B cell (primary cell): ENCODE measurements around the gene SERPINE2. TPM values are rescaled to one million over a fixed set of nuclear protein-coding genes. Genes with fewer than 3 reads are reported as not detected.

Source experiments
- ATAC-seq: fragments of 200-7000 bp; cut with Tn5 transposase; one replicate; pipeline ENCODE4 v1.10.0; 2021; ENCODE audit warnings: low read depth, mild to moderate bottlenecking, moderate number of reproducible peaks, moderate library complexity
- CTCF ChIA-PET: fragments of 350-600 bp; sonication (Branson Sonifier 250); formaldehyde crosslinking; loops from one replicate; lab custom pipeline; 2021; ENCODE audit warnings: antibody characterized with exemption, inconsistent platforms; lab: Charles Lee
- POLR2A ChIA-PET: fragments of 350-600 bp; sonication (Branson Sonifier 250); formaldehyde crosslinking; loops from one replicate; lab custom pipeline; 2021; ENCODE audit warnings: antibody characterized with exemption; lab: Charles Lee
- DNase-seq: peaks from one replicate; pipeline ENCODE4 v3.0.0; 2013
- H2AFZ ChIP-seq: 2 replicates; pipeline ENCODE4 v1.6.1; 2012; ENCODE audit warnings: mild to moderate bottlenecking, low read depth, low read length; ENCODE audit not compliant: insufficient read depth, poor library complexity, severe bottlenecking
- H3K27ac ChIP-seq, 2 donors: 1 replicate in 1 of 2; 2 replicates in 1 of 2; pipeline ENCODE4 v1.5.1; 2012 to 2013; ENCODE audit warnings: low read length in 2 of 2, mild to moderate bottlenecking in 2 of 2, moderate library complexity in 1 of 2
- H3K27me3 ChIP-seq, 4 experiments: fragments of 200-600 bp in 1 of 4; sonication (generic) in 1 of 4; replicated peaks in 1 of 4; 1 replicate in 2 of 4; 2 replicates in 2 of 4; pipeline versions ENCODE4 v1.6.1 to v1.7.0; 2013 to 2016; ENCODE audit warnings: low read length in 3 of 4, mild to moderate bottlenecking in 2 of 4, mixed read lengths in 1 of 4, moderate library complexity in 1 of 4; ENCODE audit not compliant: insufficient read depth in 4 of 4, control insufficient read depth in 3 of 4; ENCODE audit errors: control extremely low read depth in 1 of 4
- H3K36me3 ChIP-seq, 2 experiments: replicated peaks in 1 of 2; 1 replicate in 1 of 2; 2 replicates in 1 of 2; pipeline versions ENCODE4 v1.6.1 to v1.7.1; 2013; ENCODE audit warnings: low read length in 1 of 2; ENCODE audit not compliant: insufficient read depth in 2 of 2, control insufficient read depth in 1 of 2; ENCODE audit errors: control extremely low read depth in 1 of 2, extremely low read depth in 1 of 2
- H3K4me1 ChIP-seq, 2 donors: fragments of 200-600 bp in 1 of 2; sonication (generic) in 1 of 2; 1 replicate in 1 of 2; 2 replicates in 1 of 2; pipeline versions ENCODE4 v1.5.1 to v1.6.1; 2013 to 2017; ENCODE audit warnings: low read length in 2 of 2; ENCODE audit not compliant: control insufficient read depth in 2 of 2, insufficient read depth in 2 of 2
- H3K4me2 ChIP-seq: replicated peaks from 2 replicates; pipeline ENCODE3; 2012; ENCODE audit warnings: mild to moderate bottlenecking, low read depth, low read length; ENCODE audit not compliant: poor library complexity, severe bottlenecking
- H3K4me3 ChIP-seq, 5 experiments: fragments of 200-600 bp in 1 of 5; sonication (generic) in 1 of 5; 1 replicate in 3 of 5; 2 replicates in 2 of 5; pipeline versions ENCODE4 v1.5.1 to v1.7.0; 2011 to 2016; ENCODE audit warnings: low read length in 4 of 5, mild to moderate bottlenecking in 4 of 5, low read depth in 2 of 5, control low read depth in 1 of 5, moderate library complexity in 1 of 5; ENCODE audit not compliant: insufficient read depth in 1 of 5; ENCODE audit errors: control extremely low read depth in 1 of 5, extremely low read depth in 1 of 5
- H3K79me2 ChIP-seq: fragments of 200-600 bp; sonication (generic); one replicate; pipeline ENCODE4 v1.6.0; 2016; ENCODE audit warnings: low read length; ENCODE audit not compliant: control insufficient read depth, insufficient read depth
- H3K9ac ChIP-seq: fragments of 200-600 bp; sonication (generic); 2 replicates; pipeline ENCODE4 v1.6.1; 2017; ENCODE audit warnings: mild to moderate bottlenecking, low read length, moderate library complexity
- H3K9me3 ChIP-seq, 3 donors: one replicate each; pipeline versions ENCODE4 v1.6.1 to v1.7.1; 2013; ENCODE audit warnings: low read length in 2 of 3; ENCODE audit not compliant: control insufficient read depth in 2 of 3, insufficient read depth in 1 of 3; ENCODE audit errors: control extremely low read depth in 1 of 3
- H4K20me1 ChIP-seq: 2 replicates; pipeline ENCODE4 v1.6.0; 2012; ENCODE audit warnings: mild to moderate bottlenecking, low read length; ENCODE audit not compliant: insufficient read depth, control insufficient read depth, poor library complexity, severe bottlenecking
- H3K27ac Mint-ChIP-seq: one replicate; pipeline ENCODE4 v1.8.0; 2021; ENCODE audit warnings: mixed read lengths
- H3K27me3 Mint-ChIP-seq: one replicate; pipeline ENCODE4 v1.8.0; 2021; ENCODE audit warnings: mixed read lengths
- H3K4me1 Mint-ChIP-seq: one replicate; pipeline ENCODE4 v1.8.0; 2021; ENCODE audit warnings: mixed read lengths
- H3K4me3 Mint-ChIP-seq: one replicate; pipeline ENCODE4 v1.8.0; 2021; ENCODE audit warnings: mixed read lengths
- H3K9me3 Mint-ChIP-seq: one replicate; pipeline ENCODE4 v1.8.0; 2022; ENCODE audit warnings: mixed read lengths; ENCODE audit not compliant: insufficient read depth
- EZH2 ChIP-seq: IDR thresholded peaks from 2 replicates; pipeline ENCODE4 v1.6.1; 2012; ENCODE audit warnings: borderline replicate concordance, low read depth, mild to moderate bottlenecking, moderate library complexity, low read length; ENCODE audit not compliant: insufficient read depth, poor library complexity, severe bottlenecking
- WGBS: methylation state at CpG from one replicate; pipeline ENCODE4 v1.1.5; 2013; ENCODE audit warnings: missing lambda C conversion rate; ENCODE audit not compliant: insufficient coverage; 5-methylcytosine and 5-hydroxymethylcytosine counted together
- intact Hi-C: fragments of 100-400 bp; cut with micrococcal nuclease; formaldehyde crosslinking; loops from one replicate; pipeline ENCODE4 v1.10.0; 2022
- polyA plus RNA-seq: library from polyadenylated mRNA; depleted of rRNA; stranded (reverse); fragments of >200 nt; gene quantifications from 2 replicates; pipeline ENCODE4 v1.2.3, GENCODE V29; 2012
- total RNA-seq, 2 donors: library from RNA; stranded (reverse); fragments of 120-200 nt in 1 of 2; gene quantifications; 1 replicate in 1 of 2; 2 replicates in 1 of 2; pipeline versions ENCODE4 v1.2.3 to v1.2.4, GENCODE V29; 2013 to 2022
- TF ChIP-seq, protein P1 (sequence below): fragments of 200-600 bp; IDR thresholded peaks from one replicate; pipeline ENCODE4 v1.8.0; 2022; ENCODE audit warnings: antibody characterized with exemption, mild to moderate bottlenecking

SERPINE2 gene
- total and polyA plus RNA-seq, 2 donors (not counting 1 experiment from before 2014, with no cell fraction given), result 0.45 to 1.8 TPM

DNA sequence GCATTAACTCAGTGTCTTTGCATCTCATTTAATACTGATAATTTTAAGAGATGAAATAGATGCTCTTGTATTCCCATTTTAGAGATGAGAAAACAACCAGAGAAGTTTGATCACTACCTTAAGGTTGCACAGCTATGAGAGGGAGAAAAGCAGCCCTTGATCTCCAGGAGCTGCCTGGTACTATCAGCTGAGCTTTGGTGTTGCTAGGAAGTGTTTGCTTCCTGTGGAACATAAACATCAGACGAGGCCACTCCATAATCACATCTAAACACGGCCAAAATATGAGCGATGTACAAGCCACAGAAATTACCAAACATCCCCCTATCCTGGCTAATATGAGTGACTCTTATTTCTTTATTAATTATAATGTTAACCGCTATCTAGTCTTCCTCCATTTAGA is 93.3 kb downstream of the SERPINE2 start:
- Mint-ChIP-seq H3K9me3 (no peaks in the 10 kb centered on the region), H3K27me3 (no peaks in the 10 kb centered on the region), H3K4me1 (peaks cover 52% of the 10 kb centered on the region), H3K27ac (peak overlapping the region; percentile 68), H3K4me3 (peak overlapping the region; percentile 94)
- Histone ChIP-seq H4K20me1 (no peaks in the 10 kb centered on the region), H3K9ac (peak overlapping the region; percentile 98), H3K4me3 (peak overlapping the region in 3 of 5 experiments; percentile 89 to 92 (median 91)), H3K4me1 (peaks cover 28 to 51% of the 10 kb centered on the region in 2 donors), H3K36me3 (no peaks in the 10 kb centered on the region), H3K27ac (peak overlapping the region in 1 of 2 donors; percentile 87), H3K79me2 (peaks cover 86% of the 10 kb centered on the region), H3K4me2 (peak overlapping the region; percentile 99), H2AFZ (peak overlapping the region; percentile 90), H3K9me3 (no peaks in the 10 kb centered on the region), H3K27me3 (no peaks in the 10 kb centered on the region)
- CTCF ChIA-PET, result interaction anchor here (0.6 to 1.8 kb wide), 4 partner anchors 9 to 106 kb away, joined by 3 to 7 read pairs (median 4); no protein-coding TSS in a partner anchor
- POLR2A ChIA-PET, result interaction anchor here (0.8 to 1.5 kb wide), 3 partner anchors 9 to 109 kb away, joined by 4 to 6 read pairs (median 5); partner anchors contain the start of gene MRPL44
- TF ChIP-seq, protein P1, sequence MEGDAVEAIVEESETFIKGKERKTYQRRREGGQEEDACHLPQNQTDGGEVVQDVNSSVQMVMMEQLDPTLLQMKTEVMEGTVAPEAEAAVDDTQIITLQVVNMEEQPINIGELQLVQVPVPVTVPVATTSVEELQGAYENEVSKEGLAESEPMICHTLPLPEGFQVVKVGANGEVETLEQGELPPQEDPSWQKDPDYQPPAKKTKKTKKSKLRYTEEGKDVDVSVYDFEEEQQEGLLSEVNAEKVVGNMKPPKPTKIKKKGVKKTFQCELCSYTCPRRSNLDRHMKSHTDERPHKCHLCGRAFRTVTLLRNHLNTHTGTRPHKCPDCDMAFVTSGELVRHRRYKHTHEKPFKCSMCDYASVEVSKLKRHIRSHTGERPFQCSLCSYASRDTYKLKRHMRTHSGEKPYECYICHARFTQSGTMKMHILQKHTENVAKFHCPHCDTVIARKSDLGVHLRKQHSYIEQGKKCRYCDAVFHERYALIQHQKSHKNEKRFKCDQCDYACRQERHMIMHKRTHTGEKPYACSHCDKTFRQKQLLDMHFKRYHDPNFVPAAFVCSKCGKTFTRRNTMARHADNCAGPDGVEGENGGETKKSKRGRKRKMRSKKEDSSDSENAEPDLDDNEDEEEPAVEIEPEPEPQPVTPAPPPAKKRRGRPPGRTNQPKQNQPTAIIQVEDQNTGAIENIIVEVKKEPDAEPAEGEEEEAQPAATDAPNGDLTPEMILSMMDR, result no peak
- no peak for TF ChIP-seq EZH2
- no CpG with 5 or more reads among the region's 4 CpGs for WGBS
- intact Hi-C loops, result loop anchor here (1.0 to 10.0 kb wide), 4 partner anchors 8 to 999 kb away; partner anchors contain the start of gene MRPL44
- no peak for ATAC-seq
- no peak for DNase-seq
